NCI-H446 treated with DMSO at 0.1 percent for 48 hours (cell line): ENCODE results near the gene MAPKAP1.

ENCODE experiments used
- DNase-seq: peaks from one replicate; lab custom pipeline; 2025; lab: John Stamatoyannopoulos, UW

The MAPKAP1 gene

DNA sequence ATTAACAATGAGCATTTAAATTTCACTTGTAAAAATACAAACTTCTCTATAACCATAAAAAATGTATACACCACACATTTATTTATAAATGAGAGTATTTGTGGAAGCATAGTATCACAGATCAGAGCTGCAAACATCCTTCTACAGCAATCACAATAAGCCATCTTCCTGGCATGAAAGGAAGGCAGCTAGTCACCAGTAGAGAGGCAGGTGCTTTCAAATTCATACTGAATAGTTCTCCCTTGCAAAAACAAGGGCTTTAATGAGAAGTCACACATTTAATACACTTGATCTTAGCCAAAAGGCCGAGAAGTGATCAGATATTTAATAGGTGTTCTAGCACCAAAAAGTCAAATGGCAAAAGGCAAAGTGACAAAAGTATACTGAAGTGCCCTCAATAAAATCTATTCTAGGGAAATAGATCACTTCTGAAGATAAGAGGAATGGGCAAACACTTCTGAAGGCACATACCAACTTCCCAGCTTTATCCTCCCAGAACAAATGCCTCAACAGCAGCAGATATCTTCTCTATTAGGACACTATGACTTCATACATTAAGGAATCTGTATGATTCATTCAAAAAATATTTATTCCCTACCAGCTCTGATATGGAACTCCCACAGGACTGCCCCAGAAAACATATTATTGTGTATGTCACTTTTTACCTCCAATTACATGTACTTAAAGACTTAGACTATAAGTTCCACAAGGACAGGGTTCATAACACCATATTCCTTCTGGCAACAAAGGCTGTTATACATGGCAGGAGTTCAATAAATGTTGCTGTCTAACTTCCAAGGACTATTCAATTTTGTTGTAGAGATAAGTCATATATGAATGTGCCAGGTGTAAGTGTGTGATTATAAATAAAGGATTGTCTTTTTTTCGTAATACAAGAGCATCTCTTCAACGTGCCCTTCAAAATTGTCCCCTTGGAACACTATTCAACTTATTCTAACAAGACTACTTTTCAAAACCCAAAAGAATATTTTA lies 31.7 kb downstream of the MAPKAP1 start:
- no peak for DNase-seq

GRCh38 chr9:125672876-125673275 lies 34.1 kb downstream of the MAPKAP1 start:
- DNase-seq, result no peak

DNA sequence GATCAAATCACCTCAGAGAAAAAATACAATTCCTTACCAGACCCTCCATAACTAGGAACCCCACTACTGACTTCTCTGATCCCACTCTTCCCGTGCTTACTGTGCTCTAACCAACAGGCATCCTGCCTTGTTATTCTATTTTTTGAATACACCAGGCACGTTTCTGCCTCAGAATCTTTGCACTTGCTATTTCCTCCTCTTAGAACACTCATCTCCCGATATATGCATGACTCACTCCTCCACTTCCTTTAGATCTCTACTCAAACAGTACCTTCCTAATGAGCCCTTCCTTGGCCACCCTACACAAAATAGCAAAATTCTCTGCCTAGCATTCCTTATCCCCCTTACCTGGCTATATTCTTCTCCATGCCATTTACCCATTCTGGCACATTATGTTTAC lies 43.9 kb downstream of the MAPKAP1 start:
- DNase-seq, result no peak

- DNase-seq, result no peak
Observed at GRCh38 chr9:125660557-125660956, 46.5 kb downstream of the MAPKAP1 start.

GRCh38 chr9:125659954-125660353 lies 47.1 kb downstream of the MAPKAP1 start:
- no peak for DNase-seq

DNA sequence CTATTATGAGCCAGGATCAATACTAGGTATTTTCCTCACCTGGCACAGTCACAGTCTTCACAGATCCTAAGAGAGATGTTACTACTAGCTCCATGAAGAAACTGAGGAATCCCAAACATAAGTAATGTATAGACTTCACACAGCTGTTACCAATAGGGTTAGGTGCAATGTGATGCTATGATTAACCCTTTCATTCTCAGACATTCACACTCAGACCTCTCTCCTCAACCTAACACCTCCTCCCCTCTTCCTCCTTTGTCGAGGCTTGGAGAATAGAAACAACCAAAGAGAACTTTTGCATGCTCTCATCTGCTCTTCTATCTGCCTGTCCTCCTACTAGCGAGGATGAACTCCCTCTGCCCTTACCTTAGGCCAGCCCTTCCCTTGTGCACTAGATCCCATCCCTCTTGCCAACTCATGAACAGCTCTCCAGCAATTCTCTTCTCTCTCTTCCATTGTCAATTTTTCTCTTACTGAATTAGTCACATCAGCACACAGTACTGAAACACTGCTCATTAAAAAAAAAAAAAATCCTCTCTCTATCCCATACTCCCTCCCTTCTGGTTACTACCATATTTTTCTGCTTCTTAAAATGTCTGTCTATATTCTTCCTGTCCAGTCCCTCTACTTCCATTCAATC lies 47.7 kb downstream of the MAPKAP1 start:
- no peak for DNase-seq

GRCh38 chr9:125656560-125656959 lies 50.4 kb downstream of the MAPKAP1 start:
- no peak for DNase-seq

DNA sequence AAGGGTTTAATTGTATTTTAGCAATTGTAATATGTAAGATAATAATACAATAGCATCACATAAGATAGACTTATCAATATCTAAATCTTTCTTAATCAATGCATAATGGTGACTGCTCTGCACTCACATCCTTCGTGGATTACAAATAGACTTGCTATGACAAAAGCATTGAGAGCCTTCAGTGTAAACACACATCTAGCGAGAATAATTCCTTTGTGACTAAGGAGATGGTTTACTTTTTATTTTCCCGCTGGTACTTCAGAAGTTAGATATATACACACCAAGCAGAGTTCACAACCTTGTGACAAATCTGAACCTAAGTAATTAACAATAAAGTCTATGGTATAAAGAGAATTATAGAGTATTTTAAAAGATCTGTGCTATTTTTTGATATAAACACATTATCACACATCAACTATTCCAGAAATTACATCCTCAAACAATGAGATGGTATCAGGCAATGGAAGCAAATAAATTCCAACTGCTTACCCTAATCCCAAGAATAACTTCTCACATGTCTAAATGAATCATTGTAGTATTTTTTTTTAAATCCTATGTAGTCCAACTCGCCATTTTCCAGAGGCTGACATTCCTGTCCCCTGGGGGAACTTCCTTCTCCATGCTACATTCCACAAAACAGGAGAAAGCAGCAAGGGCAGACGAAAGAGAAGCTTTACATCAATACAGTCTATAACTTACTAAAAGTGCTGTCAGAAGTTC lies 51.2 kb downstream of the MAPKAP1 start:
- no peak for DNase-seq

DNA sequence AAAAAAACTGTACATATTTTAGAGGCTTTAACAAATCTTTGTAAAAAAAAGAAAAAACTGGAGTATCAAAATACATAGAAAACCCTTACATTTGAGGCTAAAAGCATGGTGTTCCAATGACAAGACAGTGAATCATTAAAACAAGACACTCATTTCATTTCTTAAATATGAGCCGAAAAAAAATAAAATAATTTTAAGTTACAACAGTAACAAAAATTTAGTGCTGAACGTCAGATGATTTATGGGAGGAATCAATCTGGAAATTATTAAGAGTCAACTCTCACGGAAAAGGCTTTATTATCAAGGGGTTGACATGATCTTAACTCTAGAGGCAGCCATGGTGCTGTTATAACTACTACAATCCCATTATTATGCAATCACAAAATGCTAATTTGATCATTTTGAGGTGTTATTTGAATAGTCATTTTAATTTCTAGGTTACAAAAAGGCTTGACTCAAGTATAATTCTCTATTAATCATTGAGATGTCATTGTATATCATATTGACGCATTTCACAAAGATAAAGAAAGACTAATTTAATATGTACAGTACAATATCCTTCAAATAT lies 51.9 kb downstream of the MAPKAP1 start:
- no peak for DNase-seq

DNA sequence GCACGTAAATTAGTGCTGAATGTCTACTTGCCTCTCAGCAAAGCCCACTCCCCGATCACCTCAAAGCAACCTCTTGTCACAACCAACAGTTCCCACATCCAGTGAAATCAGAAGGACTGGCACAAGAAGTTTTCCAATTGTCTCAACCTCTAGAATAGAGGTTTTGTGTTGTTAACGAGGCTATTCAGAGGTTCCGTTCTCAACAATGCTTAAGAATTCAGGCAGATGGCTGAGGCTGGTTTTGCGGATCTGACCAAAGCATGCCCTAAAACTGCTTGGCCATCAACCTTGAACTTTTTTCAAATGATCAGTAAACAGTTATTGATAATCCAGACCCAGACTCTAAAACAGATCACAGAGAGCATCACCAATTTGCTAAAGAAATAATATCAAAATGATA lies 52.9 kb downstream of the MAPKAP1 start:
- no peak for DNase-seq

DNA sequence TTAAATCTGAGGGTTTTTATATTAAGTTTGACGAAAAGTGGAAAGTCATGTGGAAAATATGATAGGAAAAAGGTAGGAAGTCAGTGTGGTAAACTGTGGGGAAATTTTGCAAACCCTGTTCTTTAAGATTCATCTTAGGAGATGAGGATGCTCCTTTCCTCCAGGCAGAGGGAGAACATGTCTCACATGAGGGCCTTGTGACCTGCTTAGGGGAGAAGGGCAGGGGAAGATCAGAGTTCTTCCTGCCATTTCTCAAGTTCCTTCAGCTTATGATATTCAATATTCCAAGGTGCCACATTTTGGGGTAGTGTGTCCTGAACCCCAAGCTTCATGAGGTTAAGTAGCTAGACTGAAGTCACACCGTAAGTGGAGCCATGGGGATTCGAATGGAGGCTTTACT lies 53.7 kb downstream of the MAPKAP1 start:
- DNase-seq, result no peak

GRCh38 chr9:125652759-125653158 lies 54.2 kb downstream of the MAPKAP1 start:
- no peak for DNase-seq

DNA sequence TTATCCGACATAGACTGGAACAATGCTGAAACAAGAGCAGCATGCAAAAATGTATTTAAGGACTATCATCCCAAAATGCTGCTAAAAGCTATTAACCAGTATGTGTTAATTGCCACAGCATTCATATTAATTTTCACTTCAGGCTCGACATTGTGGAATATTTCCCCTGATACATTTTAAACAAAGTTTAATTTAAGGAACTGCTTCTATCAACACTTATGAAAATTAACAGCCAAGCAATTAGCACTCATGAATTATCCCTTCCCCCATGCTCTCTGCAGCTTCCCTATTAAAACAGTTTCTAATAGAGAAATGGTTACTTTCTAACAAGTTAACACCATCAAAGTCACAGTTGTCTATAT lies 54.8 kb downstream of the MAPKAP1 start:
- DNase-seq, result no peak

DNA sequence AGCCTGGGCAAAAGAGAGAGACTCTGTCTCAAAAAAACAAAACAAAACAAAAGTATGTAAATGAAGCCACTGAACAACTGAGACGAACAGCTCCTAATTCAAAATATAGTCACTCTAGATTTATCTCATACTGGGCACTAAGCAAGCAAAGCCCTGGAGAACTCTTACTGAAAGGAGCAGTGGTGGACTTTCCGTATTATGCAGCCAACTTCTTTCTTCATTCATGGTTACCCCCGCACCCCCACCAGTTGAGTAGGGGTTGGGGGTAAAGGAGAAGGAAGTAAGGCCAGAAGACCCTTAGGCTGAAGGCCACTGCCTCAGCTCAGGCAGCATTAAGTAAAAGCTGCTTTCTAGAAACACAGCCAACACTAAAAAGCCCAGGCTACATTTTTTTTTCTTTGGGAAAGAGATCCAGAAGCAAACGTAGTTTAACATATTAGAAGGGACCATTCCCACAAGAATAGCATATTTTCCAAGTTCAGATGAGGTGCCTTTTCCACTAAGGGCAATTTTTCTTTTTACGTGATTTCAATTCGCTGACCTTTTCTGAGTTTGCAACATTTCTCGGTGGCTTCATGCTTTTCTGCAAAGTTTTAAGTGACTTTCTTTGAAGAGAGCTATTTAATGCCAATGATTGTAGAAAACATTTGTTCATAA lies 55.3 kb downstream of the MAPKAP1 start:
- DNase-seq, result no peak

DNA sequence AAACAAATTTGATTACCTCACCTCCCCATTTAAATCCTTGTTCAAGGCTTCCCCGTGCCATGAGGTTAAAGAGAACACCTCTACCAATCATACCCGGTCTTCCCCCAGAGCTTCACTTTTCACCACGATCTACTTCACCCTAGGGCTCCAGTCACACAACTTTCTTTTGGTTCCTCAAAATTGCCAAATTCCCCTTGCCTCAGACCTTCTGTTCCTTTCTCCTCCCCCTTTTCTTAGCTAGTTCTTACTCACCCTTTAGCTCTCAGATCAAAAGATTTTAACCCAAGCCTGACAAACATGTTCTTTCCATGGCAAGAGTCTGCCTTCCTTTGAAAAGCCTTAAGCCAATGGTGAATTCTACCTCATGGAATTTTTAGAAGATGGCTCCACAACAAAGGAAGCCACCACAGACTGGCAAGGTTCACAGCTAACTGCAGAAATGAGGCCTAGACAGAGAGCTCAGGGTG lies 56.7 kb downstream of the MAPKAP1 start:
- DNase-seq, result no peak

DNA sequence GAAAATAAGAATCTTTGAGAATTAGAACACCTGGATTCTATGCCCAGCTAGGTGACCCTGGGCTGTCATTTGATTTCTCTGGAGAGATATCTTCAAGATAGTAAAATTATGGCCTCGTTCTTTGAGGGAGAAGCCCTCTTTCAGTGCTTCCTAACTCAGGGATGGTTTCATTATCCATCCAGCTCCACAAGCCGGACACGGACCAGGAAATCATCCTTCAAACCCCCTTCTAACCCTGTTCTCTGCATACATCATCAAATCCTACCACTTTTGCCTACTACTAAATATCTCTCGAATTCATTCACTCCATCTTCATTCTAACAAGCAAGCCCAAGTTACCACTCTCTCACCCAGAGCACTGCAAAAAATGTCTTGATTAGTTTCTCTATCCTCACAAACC lies 57.2 kb downstream of the MAPKAP1 start:
- DNase-seq, result no peak

GRCh38 chr9:125649315-125649714 lies 57.7 kb downstream of the MAPKAP1 start:
- DNase-seq, result no peak

DNA sequence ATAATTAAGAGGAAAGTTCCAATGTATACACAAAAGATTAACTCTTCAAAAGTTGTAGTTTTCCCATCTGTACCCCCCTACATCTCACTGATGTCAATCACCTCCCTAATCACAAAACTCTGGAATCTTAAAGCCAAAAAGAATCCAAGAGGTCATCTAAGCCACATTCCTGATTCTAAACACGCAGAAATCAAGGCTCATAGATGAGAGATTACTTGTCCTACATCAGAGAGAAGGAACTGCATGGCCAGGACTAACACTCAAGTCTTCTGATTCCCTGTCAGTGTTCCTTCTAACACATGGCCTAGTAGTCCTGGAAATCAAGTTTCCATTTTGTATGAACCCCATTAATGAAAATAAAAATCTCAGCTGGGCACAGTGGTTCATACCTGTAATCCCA lies 58.7 kb downstream of the MAPKAP1 start:
- no peak for DNase-seq

GRCh38 chr9:125646621-125647100 lies 60.3 kb downstream of the MAPKAP1 start:
- DNase-seq, result no peak

GRCh38 chr9:125646217-125646616 lies 60.8 kb downstream of the MAPKAP1 start:
- DNase-seq, result no peak

DNA sequence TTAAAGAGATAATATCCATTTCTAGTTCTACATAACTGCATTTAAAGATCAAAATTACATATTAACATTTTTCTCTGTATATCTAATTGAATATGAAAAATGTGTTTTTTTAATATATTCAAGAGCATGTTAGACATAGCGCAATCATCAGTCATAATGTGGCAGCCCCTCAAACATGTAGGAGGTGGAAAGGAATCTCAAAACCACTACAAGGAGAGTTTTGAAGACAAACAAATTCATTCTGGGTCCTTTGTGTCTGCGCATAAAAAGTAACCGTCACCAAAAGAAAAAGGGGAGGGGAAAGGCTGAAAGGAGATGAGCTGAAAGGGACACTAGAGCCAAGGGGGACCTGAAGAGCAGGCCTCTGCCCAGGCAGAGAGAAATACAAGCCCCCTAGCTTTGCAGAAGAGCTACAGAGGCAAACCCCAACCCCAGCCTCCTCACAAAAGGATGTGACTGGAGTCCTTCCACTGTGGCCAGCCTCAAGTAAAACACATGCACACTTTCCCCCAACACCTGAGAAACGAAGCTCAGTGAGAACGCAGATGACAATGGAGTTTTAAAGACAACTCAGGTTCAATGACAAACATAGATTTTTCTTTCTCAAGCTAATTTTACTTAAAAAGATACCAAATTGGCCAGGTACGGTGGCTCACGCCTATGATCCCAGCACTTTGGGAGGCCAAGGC lies 62.0 kb downstream of the MAPKAP1 start:
- DNase-seq, result no peak
